RWPE2 (cell line): Measurements from ENCODE around the gene PRPF19.
"Not testable (repeated sequence)": the region's sequence is repeated elsewhere in the genome, so short reads cannot be mapped to it uniquely, and the experiment has no call there.

Experiments used
- ATAC-seq: fragments of 200-7000 bp; cut with Tn5 transposase; 3 replicates; pipeline ENCODE4 v1.9.1; 2021; ENCODE audit warnings: low read depth
- DNase-seq: peaks from one replicate; pipeline ENCODE4 v3.0.0-alpha.2; 2020; ENCODE audit warnings: low spot score
- H3K27ac ChIP-seq: fragments of 450-650 bp; 2 replicates; pipeline ENCODE4 v1.5.1; 2017; ENCODE audit warnings: mild to moderate bottlenecking; ENCODE audit not compliant: poor library complexity, severe bottlenecking
- H3K27me3 ChIP-seq: fragments of 250-450 bp; sonication (Bioruptor Pico); 2 replicates; pipeline ENCODE4 v1.5.1; 2021; ENCODE audit warnings: mild to moderate bottlenecking, moderate library complexity; ENCODE audit not compliant: insufficient read depth, poor library complexity, severe bottlenecking
- H3K36me3 ChIP-seq: fragments of 250-450 bp; sonication (Bioruptor Pico); 2 replicates; pipeline ENCODE4 v1.5.1; 2020; ENCODE audit warnings: low read depth, mild to moderate bottlenecking, moderate library complexity
- H3K4me1 ChIP-seq: fragments of 250-450 bp; sonication (Bioruptor Pico); 2 replicates; pipeline ENCODE4 v1.5.1; 2021; ENCODE audit warnings: mild to moderate bottlenecking, moderate library complexity; ENCODE audit not compliant: insufficient read depth, poor library complexity, severe bottlenecking
- H3K4me3 ChIP-seq: fragments of 250-450 bp; sonication (Bioruptor Pico); 2 replicates; pipeline ENCODE4 v1.5.1; 2021; ENCODE audit warnings: mild to moderate bottlenecking, moderate library complexity; ENCODE audit not compliant: severe bottlenecking
- H3K9me3 ChIP-seq: fragments of 250-450 bp; sonication (Bioruptor Pico); 2 replicates; pipeline ENCODE4 v1.5.1; 2021; ENCODE audit warnings: mild to moderate bottlenecking, moderate library complexity; ENCODE audit not compliant: severe bottlenecking
- CTCF ChIP-seq: fragments of 450-650 bp; IDR thresholded peaks from one replicate; pipeline ENCODE4 v1.5.1; 2017; ENCODE audit warnings: mild to moderate bottlenecking, moderate library complexity; ENCODE audit not compliant: poor library complexity, severe bottlenecking

The PRPF19 gene

GRCh38 chr11:60910281-60910687 lies 3.9 kb upstream of the PRPF19 start:
- H3K4me1 ChIP-seq = no peaks in the 10 kb centered on the region
- DNase-seq (no peak), ATAC-seq (no peak)
- no peak overlapping the region for H3K27ac ChIP-seq
- no peaks in the 10 kb centered on the region for H3K36me3 ChIP-seq
- no peaks in the 10 kb centered on the region for H3K27me3 ChIP-seq
- H3K9me3 ChIP-seq = no peaks in the 10 kb centered on the region
- no peak for TF ChIP-seq CTCF
- H3K4me3 ChIP-seq = no peak overlapping the region

- H3K27me3 ChIP-seq, H3K4me3 ChIP-seq, H3K4me1 ChIP-seq, H3K9me3 ChIP-seq, H3K27ac ChIP-seq, H3K36me3 ChIP-seq, DNase-seq, ATAC-seq: not testable (repeated sequence)
Observed at GRCh38 chr11:60909680-60910280, 3.4 kb upstream of the PRPF19 start.

GRCh38 chr11:60908803-60909202 lies 2.4 kb upstream of the PRPF19 start:
- Histone ChIP-seq H3K4me1 (peaks cover 6% of the 10 kb centered on the region), H3K9me3 (no peaks in the 10 kb centered on the region), H3K36me3 (peaks cover 14% of the 10 kb centered on the region), H3K4me3 (no peak overlapping the region), H3K27ac (no peak overlapping the region), H3K27me3 (no peaks in the 10 kb centered on the region)
- TF ChIP-seq CTCF = no peak
- DNase-seq = no peak
- ATAC-seq = no peak

GRCh38 chr11:60905551-60906113 lies 753 bp downstream of the PRPF19 start:
- Histone ChIP-seq H3K27me3 (no peaks in the 10 kb centered on the region), H3K4me1 (peaks cover 6% of the 10 kb centered on the region), H3K27ac (peak overlapping the region; percentile 83), H3K4me3 (peak overlapping the region; percentile 94), H3K36me3 (peaks cover 43% of the 10 kb centered on the region), H3K9me3 (no peaks in the 10 kb centered on the region)
- peak; percentile 69 for ATAC-seq
- TF ChIP-seq CTCF = no peak
- DNase-seq = no peak

GRCh38 chr11:60905047-60905446 lies 1.3 kb downstream of the PRPF19 start:
- H3K27ac ChIP-seq = peak overlapping the region; percentile 83
- ATAC-seq (no peak), DNase-seq (no peak)
- no peak for TF ChIP-seq CTCF
- H3K27me3 ChIP-seq = no peaks in the 10 kb centered on the region
- H3K9me3 ChIP-seq = no peaks in the 10 kb centered on the region
- H3K36me3 ChIP-seq = peaks cover 49% of the 10 kb centered on the region
- peak overlapping the region; percentile 94 for H3K4me3 ChIP-seq
- peaks cover 6% of the 10 kb centered on the region for H3K4me1 ChIP-seq
